ENCODE measurements around the gene TYSND1.

- TF ChIP-seq CTCF (IDR thresholded peaks at IDR 0.05) (no peak), POLR2A (IDR thresholded peaks at IDR 0.05) (no peak)
Observed at GRCh38 chr10:70130878-70131559, 15.5 kb downstream of the TYSND1 start.

Measured in body of pancreas (tissue), 4 donors.